Pancreas (tissue), 10 donors: ENCODE data around the gene ANK2. TPM values are rescaled to one million over a fixed set of nuclear protein-coding genes. Genes with fewer than 3 reads are reported as not detected.
A peak's percentile ranks its signal among the peaks of the same experiment; 100 is the strongest.

Experiments used
- ATAC-seq, 4 donors: fragments of 200-7000 bp; cut with Tn5 transposase; one replicate each; pipeline versions ENCODE4 v1.8.0 to v1.9.1; 2020; ENCODE audit warnings: mild to moderate bottlenecking in 4 of 4, moderate library complexity in 4 of 4
- DNase-seq, 6 donors: peaks; one replicate each; pipeline ENCODE4 v3.0.0-alpha.2; 2020
- FAIRE-seq: peaks from 2 replicates; lab custom pipeline; 2012; peaks lifted over from hg19 to GRCh38; lab: Jason Lieb, UNC
- H3K27ac ChIP-seq, 4 donors: fragments of 200-600 bp; sonication (generic); 1 replicate in 3 of 4; 2 replicates in 1 of 4; pipeline versions ENCODE4 v1.5.0 to v1.8.0; 2020
- H3K27me3 ChIP-seq, 4 donors: fragments of 200-600 bp; one replicate each; pipeline ENCODE4 v1.8.0; 2021
- H3K36me3 ChIP-seq, 3 donors: fragments of 200-600 bp; sonication (generic) in 1 of 3; one replicate each; pipeline versions ENCODE4 v1.5.0 to v1.8.0; 2020 to 2021
- H3K4me1 ChIP-seq, 3 donors: fragments of 200-600 bp; one replicate each; pipeline ENCODE4 v1.8.0; 2021
- H3K4me3 ChIP-seq, 4 donors: fragments of 200-600 bp; sonication (generic) in 2 of 4; one replicate each; pipeline versions ENCODE4 v1.5.0 to v1.8.0; 2020 to 2021
- H3K9me3 ChIP-seq, 4 donors: fragments of 200-600 bp; one replicate each; pipeline ENCODE4 v1.8.0; 2021
- CTCF ChIP-seq, 4 donors: fragments of 200-600 bp; sonication (generic) in 3 of 4; IDR thresholded peaks; one replicate each; pipeline versions ENCODE4 v1.5.0 to v1.8.0; 2021; ENCODE audit warnings: antibody characterized with exemption in 4 of 4
- WGBS, 2 donors: extraction: QIAGEN DNeasy Blood & Tissue Kit; methylation state at CpG; one replicate each; pipeline ENCODE4 v1.1.7; 2013; 5-methylcytosine and 5-hydroxymethylcytosine counted together
- intact Hi-C, 3 donors: fragments of 100-400 bp; cut with DNase I; formaldehyde crosslinking; loops; one replicate each; pipeline versions ENCODE4 v1.11.1 to v1.14.2; 2022
- polyA plus RNA-seq, 2 donors: library from polyadenylated mRNA; stranded (reverse); fragments of 200-250 nt; gene quantifications; one replicate each; pipeline ENCODE4 v1.2.3, GENCODE V29; 2013
- total RNA-seq, 6 donors: library from RNA; stranded (reverse); fragmentation: NEBNext Ultra II Directional in 4 of 6; extraction: Animal tissue kit (Norgen Biotek cat#: 25700) in 4 of 6; gene quantifications; one replicate each; pipeline versions ENCODE4 v1.2.1 to v1.2.4, GENCODE V29; 2021 to 2023
- donor health status: healthy with polysubstance abuse.
- donor health status: DM: no; HTN: no; CAD: no; lungs with moderate emphysema.
- donor health status: DM: no; HTN: no; CAD: no.
- donor health status: control.
- donor health status: control.
- donor health status: Bipolar disorder and iron deficiency.
- donor health status: DM: yes; HTN: yes; CAD: no.
- donor health status: DM: no; HTN: no; CAD: no.
- donor health status: DM: no; HTN: no; CAD: no.
- donor health status: DM: yes; HTN: yes; CAD: no.

The ANK2 gene
- total and polyA plus RNA-seq, 8 donors: 1.0 to 4.2 (median 2.7) TPM

GRCh38 chr4:113405874-113406722 lies 356.6 kb downstream of the ANK2 start:
- ATAC-seq (no peak), FAIRE-seq (no peak)
- 88 to 92% methylated on average over 7 of the region's 7 CpGs for WGBS, 2 donors

DNA sequence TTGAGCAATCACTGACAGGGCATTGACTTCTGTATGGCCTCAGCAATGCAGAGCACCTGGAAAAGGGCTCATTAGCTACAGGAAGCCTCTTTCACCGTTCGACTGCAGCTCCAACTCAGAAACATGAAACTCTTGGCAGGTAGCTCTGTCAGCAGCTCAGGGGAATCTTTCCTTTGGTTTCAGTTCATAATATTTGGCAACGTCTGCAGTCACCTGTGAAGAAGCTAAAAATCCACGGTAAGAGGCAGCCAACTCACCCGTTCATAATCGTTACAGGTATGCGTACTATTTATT lies 357.2 kb downstream of the ANK2 start:
- no peak for TF ChIP-seq CTCF (IDR thresholded peaks at IDR 0.05)
- WGBS, 2 donors: 55 to 61% methylated on average over 7 of the region's 7 CpGs
- H3K27me3 ChIP-seq: no peaks in the 10 kb centered on the region
- ATAC-seq (peak in 2 of 4 donors; percentile 28 to 39), FAIRE-seq (no peak), DNase-seq (no peak)
- no peaks in the 10 kb centered on the region for H3K9me3 ChIP-seq
- no peak overlapping the region for H3K27ac ChIP-seq
- H3K4me3 ChIP-seq: no peak overlapping the region
- no peaks in the 10 kb centered on the region for H3K36me3 ChIP-seq
- intact Hi-C loops: no loop called here
- H3K4me1 ChIP-seq: no peaks in the 10 kb centered on the region

More at GRCh38 chr4:113405874-113406722, 356.6 kb downstream of the ANK2 start:
- no peak overlapping the region for H3K27ac ChIP-seq
- H3K27me3 ChIP-seq: no peaks in the 10 kb centered on the region
- no peak overlapping the region for H3K4me3 ChIP-seq
- no peaks in the 10 kb centered on the region for H3K36me3 ChIP-seq
- DNase-seq: no peak
- H3K4me1 ChIP-seq: no peaks in the 10 kb centered on the region
- intact Hi-C loops: no loop called here
- H3K9me3 ChIP-seq: no peaks in the 10 kb centered on the region
- TF ChIP-seq CTCF (IDR thresholded peaks at IDR 0.05): no peak

- no peak overlapping the region for H3K4me3 ChIP-seq
- no peaks in the 10 kb centered on the region for H3K27me3 ChIP-seq
- FAIRE-seq (no peak), DNase-seq (no peak), ATAC-seq (no peak)
- no peak overlapping the region for H3K27ac ChIP-seq
- WGBS, 2 donors: 83 to 86% methylated on average over 2 of the region's 2 CpGs
- H3K9me3 ChIP-seq: no peaks in the 10 kb centered on the region
- no peak for TF ChIP-seq CTCF (IDR thresholded peaks at IDR 0.05)
- H3K36me3 ChIP-seq: no peaks in the 10 kb centered on the region
- H3K4me1 ChIP-seq: no peaks in the 10 kb centered on the region
- intact Hi-C loops: no loop called here
Measured at GRCh38 chr4:113407409-113407808, 358.0 kb downstream of the ANK2 start.

DNA sequence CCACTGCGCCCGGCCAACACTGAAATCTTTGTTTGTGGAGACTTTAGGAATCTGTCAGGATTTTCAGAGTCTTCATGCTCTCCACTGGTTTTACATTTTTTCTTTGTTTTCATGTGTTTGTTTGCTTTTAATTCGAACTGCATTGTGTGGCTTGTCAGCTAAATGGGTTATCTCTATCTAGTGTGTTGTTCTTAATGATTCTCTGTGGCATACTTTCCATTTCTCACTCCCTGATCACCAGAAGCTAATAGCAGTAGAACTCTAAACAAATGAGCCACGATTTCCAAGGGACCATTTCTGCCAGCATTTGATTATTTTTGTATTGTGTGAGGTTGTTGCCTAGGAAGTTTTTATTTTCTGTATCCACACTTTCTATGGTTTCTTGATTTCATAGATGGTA lies 359.7 kb downstream of the ANK2 start:
- no peaks in the 10 kb centered on the region for H3K4me1 ChIP-seq
- FAIRE-seq: no peak
- no peak for TF ChIP-seq CTCF (IDR thresholded peaks at IDR 0.05)
- H3K4me3 ChIP-seq: no peak overlapping the region
- no peak for DNase-seq
- H3K36me3 ChIP-seq: no peaks in the 10 kb centered on the region
- intact Hi-C loops: no loop called here
- 37 to 63% methylated on average over 4 of the region's 4 CpGs for WGBS, 2 donors
- no peak overlapping the region for H3K27ac ChIP-seq
- H3K27me3 ChIP-seq: no peaks in the 10 kb centered on the region
- no peaks in the 10 kb centered on the region for H3K9me3 ChIP-seq
- no peak for ATAC-seq

DNA sequence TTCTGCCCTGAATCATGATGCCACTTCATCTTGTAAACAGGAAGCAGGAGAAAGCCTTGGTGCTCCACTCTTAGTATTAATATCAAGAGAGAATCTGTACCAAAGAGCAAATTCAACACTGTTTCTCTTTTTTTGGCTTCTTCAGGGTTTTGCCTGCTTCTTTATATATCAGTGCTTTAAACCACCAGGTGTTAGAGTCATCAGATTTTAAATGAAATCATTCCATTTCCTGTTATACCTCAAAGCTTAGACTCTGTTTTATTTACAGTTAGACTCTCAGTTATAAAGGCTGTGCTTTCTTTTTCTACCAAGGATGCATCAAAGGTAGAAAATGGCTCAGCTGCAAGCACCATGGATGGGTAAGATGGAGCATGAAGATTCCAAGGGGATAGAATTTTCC lies 361.2 kb downstream of the ANK2 start:
- Histone ChIP-seq H3K4me1 (no peaks in the 10 kb centered on the region), H3K36me3 (no peaks in the 10 kb centered on the region), H3K27ac (no peak overlapping the region), H3K4me3 (no peak overlapping the region), H3K27me3 (no peaks in the 10 kb centered on the region), H3K9me3 (no peaks in the 10 kb centered on the region)
- DNase-seq (no peak), ATAC-seq (no peak), FAIRE-seq (no peak)
- TF ChIP-seq CTCF (IDR thresholded peaks at IDR 0.05): no peak
- intact Hi-C loops: no loop called here
